Parathyroid adenoma (tissue), 2 donors: ENCODE measurements around the gene SHE.

ENCODE experiments used
- H2AFZ ChIP-seq: fragments of 300-600 bp; sonication (generic); one replicate; pipeline ENCODE4 v1.7.0; 2017; ENCODE audit warnings: antibody characterized with exemption, mild to moderate bottlenecking
- H3K27ac ChIP-seq: fragments of 300-600 bp; sonication (generic); one replicate; pipeline ENCODE4 v1.7.0; 2017
- H3K27me3 ChIP-seq: fragments of 300-600 bp; sonication (generic); one replicate; pipeline ENCODE4 v1.7.0; 2017; ENCODE audit warnings: low read length; ENCODE audit not compliant: control insufficient read depth, insufficient read depth
- H3K36me3 ChIP-seq: fragments of 300-600 bp; sonication (generic); one replicate; pipeline ENCODE4 v1.7.0; 2017; ENCODE audit warnings: low read length; ENCODE audit not compliant: control insufficient read depth, insufficient read depth
- H3K4me1 ChIP-seq: fragments of 300-600 bp; sonication (generic); one replicate; pipeline ENCODE4 v1.7.0; 2017; ENCODE audit warnings: control low read depth
- H3K4me2 ChIP-seq: fragments of 300-600 bp; sonication (generic); one replicate; pipeline ENCODE4 v1.7.0; 2017; ENCODE audit warnings: low read length
- H3K4me3 ChIP-seq: fragments of 300-600 bp; sonication (generic); one replicate; pipeline ENCODE4 v1.7.0; 2017; ENCODE audit warnings: low read depth, low read length
- H3K79me2 ChIP-seq: fragments of 300-600 bp; sonication (generic); one replicate; pipeline ENCODE4 v1.7.0; 2017; ENCODE audit warnings: control low read depth
- H3K9ac ChIP-seq: fragments of 300-600 bp; sonication (generic); one replicate; pipeline ENCODE4 v1.7.0; 2017; ENCODE audit warnings: mild to moderate bottlenecking
- H3K9me3 ChIP-seq: fragments of 300-600 bp; sonication (generic); one replicate; pipeline ENCODE4 v1.7.0; 2017; ENCODE audit warnings: low read length; ENCODE audit not compliant: control insufficient read depth
- CTCF ChIP-seq: fragments of 300-600 bp; sonication (generic); IDR thresholded peaks from one replicate; pipeline ENCODE4 v1.7.0; 2017; ENCODE audit warnings: antibody characterized with exemption, mild to moderate bottlenecking
- donor health status: primary hyperparathyroidism.

The SHE gene

DNA sequence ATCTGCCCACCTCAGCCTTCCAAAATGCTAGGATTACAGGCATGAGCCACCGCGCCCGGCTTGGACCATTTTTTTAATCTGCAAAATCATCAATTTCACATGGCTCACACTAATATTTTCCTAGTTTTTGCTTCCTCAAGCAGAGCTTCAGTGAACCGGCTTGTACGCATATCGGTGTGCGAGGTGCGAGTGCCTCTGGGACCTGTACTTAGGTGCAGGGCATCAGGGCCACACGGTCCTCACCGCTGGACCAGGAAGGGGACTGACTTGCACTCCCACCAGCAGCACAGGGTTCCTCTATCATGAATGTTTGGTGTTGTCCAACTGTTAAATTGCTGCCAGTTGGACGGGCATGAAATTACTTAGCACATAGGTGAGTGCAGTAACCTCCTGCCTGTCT is 15.4 kb upstream of the SHE start:
- Histone ChIP-seq H3K36me3 (no peaks in the 10 kb centered on the region), H2AFZ (no peak overlapping the region), H3K9ac (no peak overlapping the region), H3K4me3 (no peak overlapping the region), H3K4me1 (no peaks in the 10 kb centered on the region), H3K79me2 (no peaks in the 10 kb centered on the region), H3K9me3 (no peaks in the 10 kb centered on the region), H3K27me3 (no peaks in the 10 kb centered on the region), H3K27ac (no peak overlapping the region), H3K4me2 (no peak overlapping the region)
- TF ChIP-seq CTCF, result no peak

- H3K36me3 ChIP-seq, result no peaks in the 10 kb centered on the region
- no peaks in the 10 kb centered on the region for H3K4me1 ChIP-seq
- no peak overlapping the region for H3K27ac ChIP-seq
- H3K9ac ChIP-seq, result no peak overlapping the region
- no peaks in the 10 kb centered on the region for H3K27me3 ChIP-seq
- no peak overlapping the region for H3K4me3 ChIP-seq
- H2AFZ ChIP-seq, result no peak overlapping the region
- H3K9me3 ChIP-seq, result no peaks in the 10 kb centered on the region
- H3K79me2 ChIP-seq, result no peaks in the 10 kb centered on the region
- TF ChIP-seq CTCF, result no peak
- H3K4me2 ChIP-seq, result no peak overlapping the region
These were observed 11.9 kb upstream of the SHE start for GRCh38 chr1:154514066-154514553.

DNA sequence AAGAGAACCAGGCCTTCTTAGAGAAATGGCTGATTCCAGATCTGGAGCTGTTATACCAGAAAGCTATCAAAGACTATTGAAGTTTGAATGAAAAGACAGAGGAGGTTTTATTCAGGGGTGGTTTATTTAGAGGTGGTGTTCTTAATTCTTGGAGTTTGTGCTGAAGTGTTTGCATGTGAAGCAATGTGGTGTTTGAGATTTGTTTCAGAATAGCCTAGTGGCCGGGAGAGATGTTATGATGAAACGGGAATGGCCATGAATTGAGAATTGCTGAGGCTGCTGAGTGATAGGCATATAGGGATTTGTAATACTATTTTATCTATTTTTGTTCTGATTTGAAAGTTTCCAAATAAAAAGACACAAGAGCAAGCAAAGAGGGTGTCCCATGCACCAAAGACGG is 10.5 kb upstream of the SHE start:
- H3K27me3 ChIP-seq, result no peaks in the 10 kb centered on the region
- no peak overlapping the region for H3K4me2 ChIP-seq
- H2AFZ ChIP-seq, result no peak overlapping the region
- no peak overlapping the region for H3K4me3 ChIP-seq
- no peaks in the 10 kb centered on the region for H3K36me3 ChIP-seq
- H3K9ac ChIP-seq, result no peak overlapping the region
- H3K27ac ChIP-seq, result no peak overlapping the region
- H3K4me1 ChIP-seq, result no peaks in the 10 kb centered on the region
- no peak for TF ChIP-seq CTCF
- no peaks in the 10 kb centered on the region for H3K9me3 ChIP-seq
- H3K79me2 ChIP-seq, result no peaks in the 10 kb centered on the region

DNA sequence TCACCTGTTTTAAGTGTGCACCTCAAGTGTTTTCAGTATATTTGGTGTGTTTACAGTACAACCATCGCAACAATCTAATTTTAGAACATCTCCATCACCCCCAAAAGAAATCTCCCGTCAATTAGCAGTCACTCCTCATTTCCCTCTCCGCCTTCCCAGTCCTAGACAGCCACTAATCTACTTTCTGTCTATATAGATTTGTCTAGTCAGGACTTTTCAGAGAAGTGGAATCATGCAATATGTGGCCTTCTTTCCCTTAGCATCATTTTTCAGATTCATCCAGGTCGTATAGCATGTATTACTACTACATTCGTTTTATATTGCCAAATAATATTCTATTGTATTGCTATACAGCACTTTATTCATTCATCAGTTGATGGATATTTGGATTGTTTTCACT is 1.7 kb upstream of the SHE start:
- no peaks in the 10 kb centered on the region for H3K9me3 ChIP-seq
- no peak for TF ChIP-seq CTCF
- no peak overlapping the region for H3K4me3 ChIP-seq
- no peaks in the 10 kb centered on the region for H3K27me3 ChIP-seq
- no peaks in the 10 kb centered on the region for H3K4me1 ChIP-seq
- H3K36me3 ChIP-seq, result no peaks in the 10 kb centered on the region
- no peak overlapping the region for H3K4me2 ChIP-seq
- H3K79me2 ChIP-seq, result no peaks in the 10 kb centered on the region
- H3K27ac ChIP-seq, result no peak overlapping the region
- no peak overlapping the region for H3K9ac ChIP-seq
- H2AFZ ChIP-seq, result no peak overlapping the region

- TF ChIP-seq CTCF, result no peak
- H3K9ac ChIP-seq, result no peak overlapping the region
- no peak overlapping the region for H3K27ac ChIP-seq
- no peak overlapping the region for H3K4me2 ChIP-seq
- no peaks in the 10 kb centered on the region for H3K36me3 ChIP-seq
- H2AFZ ChIP-seq, result no peak overlapping the region
- H3K4me1 ChIP-seq, result no peaks in the 10 kb centered on the region
- H3K4me3 ChIP-seq, result no peak overlapping the region
- H3K9me3 ChIP-seq, result no peaks in the 10 kb centered on the region
- H3K27me3 ChIP-seq, result no peaks in the 10 kb centered on the region
- H3K79me2 ChIP-seq, result no peaks in the 10 kb centered on the region
These were observed 518 bp upstream of the SHE start for GRCh38 chr1:154502744-154503115.
